ENCODE measurements around the gene ACVR1. TPM values are rescaled to one million over a fixed set of nuclear protein-coding genes. Genes with fewer than 3 reads are reported as not detected.

ACVR1 gene
- total and polyA plus RNA-seq, 9 of the 15 experiments (the other 6 are each of a cell fraction or from before 2014, with no cell fraction given), result 3.8 to 14.3 (median 6.9) TPM

DNA sequence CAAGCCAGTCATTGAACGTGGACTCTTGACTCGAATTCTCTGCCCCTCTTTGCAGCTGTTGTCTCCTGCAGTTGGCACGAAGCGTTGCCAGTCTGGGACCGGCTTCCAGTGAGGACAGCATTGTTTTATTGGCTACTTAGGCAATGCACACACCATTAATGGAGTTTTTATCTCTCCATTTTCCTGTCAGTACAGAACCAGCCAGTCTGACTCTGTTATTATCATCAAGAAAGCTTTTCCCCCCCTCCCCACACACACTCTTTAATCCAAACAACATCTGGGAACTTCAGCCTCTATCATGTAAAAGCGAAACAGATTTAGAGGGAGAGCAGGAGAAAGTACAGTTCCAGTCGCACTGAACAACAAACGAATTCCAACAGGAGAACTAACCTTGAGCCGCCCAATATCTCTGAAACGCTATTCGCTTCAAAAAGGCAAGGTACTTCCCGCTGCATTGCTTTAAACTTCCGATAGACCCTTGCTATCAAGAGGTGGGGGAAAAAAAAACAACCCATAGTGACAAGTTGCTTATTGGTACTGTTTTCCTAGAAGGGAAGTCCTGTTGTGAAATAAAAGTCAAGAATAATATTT lies 38.2 kb downstream of the ACVR1 start (continued):
- TF ChIP-seq ATF6 (CRISPR knock-in tag; IDR thresholded peaks at IDR 0.05) (no peak), HSF4 (CRISPR knock-in tag; IDR thresholded peaks at IDR 0.05; ENCODE audit: borderline replicate concordance) (no peak), ARID3B (CRISPR knock-in tag; IDR thresholded peaks at IDR 0.05; ENCODE audit: borderline replicate concordance) (no peak), ZBTB11 (CRISPR knock-in tag; IDR thresholded peaks at IDR 0.05) (peak in 1 of 3 experiments; percentile 46; a peak in 1 of 6 replicates), MXI1 (IDR thresholded peaks at IDR 0.05; ENCODE audit: low read depth, low read length) (no peak), ZNF175 (CRISPR knock-in tag; IDR thresholded peaks at IDR 0.05; ENCODE audit: low read depth) (0 out of 2 replicates have a peak, but pooled peaks have one; percentile 29), LARP7 (IDR thresholded peaks at IDR 0.05) (peak; percentile 82; the same call in 1 of the 2 replicates), KDM2B (CRISPR knock-in tag; IDR thresholded peaks at IDR 0.05) (no peak), HNRNPL (IDR thresholded peaks at IDR 0.05; ENCODE audit: low read depth, low read length) (no peak), SFPQ (IDR thresholded peaks at IDR 0.05; ENCODE audit: low read depth, low read length) (no peak)
- TF ChIP-seq, protein P1, sequence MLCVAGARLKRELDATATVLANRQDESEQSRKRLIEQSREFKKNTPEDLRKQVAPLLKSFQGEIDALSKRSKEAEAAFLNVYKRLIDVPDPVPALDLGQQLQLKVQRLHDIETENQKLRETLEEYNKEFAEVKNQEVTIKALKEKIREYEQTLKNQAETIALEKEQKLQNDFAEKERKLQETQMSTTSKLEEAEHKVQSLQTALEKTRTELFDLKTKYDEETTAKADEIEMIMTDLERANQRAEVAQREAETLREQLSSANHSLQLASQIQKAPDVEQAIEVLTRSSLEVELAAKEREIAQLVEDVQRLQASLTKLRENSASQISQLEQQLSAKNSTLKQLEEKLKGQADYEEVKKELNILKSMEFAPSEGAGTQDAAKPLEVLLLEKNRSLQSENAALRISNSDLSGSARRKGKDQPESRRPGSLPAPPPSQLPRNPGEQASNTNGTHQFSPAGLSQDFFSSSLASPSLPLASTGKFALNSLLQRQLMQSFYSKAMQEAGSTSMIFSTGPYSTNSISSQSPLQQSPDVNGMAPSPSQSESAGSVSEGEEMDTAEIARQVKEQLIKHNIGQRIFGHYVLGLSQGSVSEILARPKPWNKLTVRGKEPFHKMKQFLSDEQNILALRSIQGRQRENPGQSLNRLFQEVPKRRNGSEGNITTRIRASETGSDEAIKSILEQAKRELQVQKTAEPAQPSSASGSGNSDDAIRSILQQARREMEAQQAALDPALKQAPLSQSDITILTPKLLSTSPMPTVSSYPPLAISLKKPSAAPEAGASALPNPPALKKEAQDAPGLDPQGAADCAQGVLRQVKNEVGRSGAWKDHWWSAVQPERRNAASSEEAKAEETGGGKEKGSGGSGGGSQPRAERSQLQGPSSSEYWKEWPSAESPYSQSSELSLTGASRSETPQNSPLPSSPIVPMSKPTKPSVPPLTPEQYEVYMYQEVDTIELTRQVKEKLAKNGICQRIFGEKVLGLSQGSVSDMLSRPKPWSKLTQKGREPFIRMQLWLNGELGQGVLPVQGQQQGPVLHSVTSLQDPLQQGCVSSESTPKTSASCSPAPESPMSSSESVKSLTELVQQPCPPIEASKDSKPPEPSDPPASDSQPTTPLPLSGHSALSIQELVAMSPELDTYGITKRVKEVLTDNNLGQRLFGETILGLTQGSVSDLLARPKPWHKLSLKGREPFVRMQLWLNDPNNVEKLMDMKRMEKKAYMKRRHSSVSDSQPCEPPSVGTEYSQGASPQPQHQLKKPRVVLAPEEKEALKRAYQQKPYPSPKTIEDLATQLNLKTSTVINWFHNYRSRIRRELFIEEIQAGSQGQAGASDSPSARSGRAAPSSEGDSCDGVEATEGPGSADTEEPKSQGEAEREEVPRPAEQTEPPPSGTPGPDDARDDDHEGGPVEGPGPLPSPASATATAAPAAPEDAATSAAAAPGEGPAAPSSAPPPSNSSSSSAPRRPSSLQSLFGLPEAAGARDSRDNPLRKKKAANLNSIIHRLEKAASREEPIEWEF (CRISPR knock-in tag; IDR thresholded peaks at IDR 0.05), result no peak

Measured in K562 (cell line).